HUDEP-2 (cell line): ENCODE measurements around the gene TARM1.
A peak's percentile ranks its signal among the peaks of the same experiment; 100 is the strongest.

Source experiments
- DNase-seq, 76 experiments: peaks; one replicate each; lab custom pipeline; 2025; ENCODE audit not compliant: unreplicated experiment in 76 of 76; lab: John Stamatoyannopoulos, UW

The TARM1 gene

GRCh38 chr19:54035215-54036178, 45.7 kb downstream of the TARM1 start:
- no peak for DNase-seq

DNA sequence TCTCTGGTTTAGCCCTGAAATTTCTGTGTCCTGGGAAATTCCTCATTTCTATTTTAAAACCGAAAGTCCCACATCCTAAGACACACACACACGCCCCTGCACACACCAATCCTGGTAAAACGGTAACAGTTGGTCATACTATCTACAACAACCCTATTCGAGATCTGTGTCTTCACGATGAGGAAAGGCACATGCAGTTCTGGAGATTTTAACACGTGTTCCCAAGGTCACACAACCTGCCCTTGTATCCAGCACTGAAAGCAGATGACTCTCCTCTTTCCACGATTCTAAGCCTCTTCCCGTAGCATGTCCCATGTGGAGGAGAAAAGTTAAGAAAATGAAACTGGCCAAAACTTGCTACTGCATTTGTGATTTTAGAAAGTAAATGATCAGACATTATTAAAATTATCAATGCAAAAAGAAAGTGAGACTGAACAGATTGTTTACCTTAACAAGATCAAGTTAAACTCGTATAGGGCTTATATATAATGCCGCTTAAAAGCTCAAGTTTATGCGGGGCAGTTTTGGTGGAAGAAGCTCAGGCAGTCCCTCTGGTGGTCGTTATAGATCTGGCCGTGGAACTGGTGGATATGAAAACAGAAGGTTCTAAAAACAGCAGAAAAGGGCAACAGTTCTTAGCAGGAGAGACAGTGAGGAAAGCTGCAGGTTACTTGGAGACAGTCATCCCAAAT, 50.1 kb downstream of the TARM1 start:
- DNase-seq: peak in 4 of 76 experiments; percentile 6 to 22 (median 15)

- DNase-seq: peak in 53 of 76 experiments; percentile 4 to 68 (median 39)
Observed at GRCh38 chr19:54029930-54030490, 51.2 kb downstream of the TARM1 start.

DNA sequence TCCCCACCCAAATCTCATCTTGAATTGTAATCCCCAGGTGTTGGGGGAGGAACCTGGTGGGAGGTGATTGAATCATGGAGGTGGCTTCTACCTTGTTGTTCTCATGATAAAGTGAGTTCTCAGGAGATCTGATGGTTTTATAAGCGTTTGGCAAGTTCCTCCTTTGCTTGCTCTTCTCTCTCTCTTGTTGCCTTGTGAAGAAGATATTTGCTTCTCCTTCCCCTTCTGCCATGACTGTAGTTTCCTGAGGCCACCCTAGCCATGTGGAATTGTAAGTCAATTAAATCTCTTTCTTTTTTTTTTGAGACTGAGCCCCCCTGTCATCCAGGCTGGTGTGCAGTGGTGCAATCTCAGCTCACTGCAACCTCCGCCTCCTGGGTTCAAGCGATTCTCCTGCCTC, 51.9 kb downstream of the TARM1 start:
- DNase-seq: no peak

DNA sequence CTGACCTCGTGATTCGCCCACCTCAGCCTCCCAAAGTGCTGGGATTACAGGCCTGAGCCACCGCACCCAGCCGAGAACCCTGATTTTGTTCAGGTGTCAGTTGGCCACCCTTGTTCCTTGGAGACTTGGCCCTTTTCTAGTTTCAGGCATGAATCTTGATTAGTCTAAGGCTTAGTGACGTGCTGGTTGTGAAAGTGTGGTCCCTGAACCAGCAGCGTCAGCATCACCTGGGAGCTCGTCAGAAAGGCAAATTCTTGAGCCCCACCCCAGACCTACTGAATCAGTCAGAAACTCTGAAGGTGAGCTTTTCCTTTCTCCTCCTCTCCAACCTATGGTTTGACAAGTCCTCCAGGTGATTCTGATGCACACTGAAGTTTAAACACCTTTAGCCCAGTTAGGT, 54.5 kb downstream of the TARM1 start:
- no peak for DNase-seq

DNA sequence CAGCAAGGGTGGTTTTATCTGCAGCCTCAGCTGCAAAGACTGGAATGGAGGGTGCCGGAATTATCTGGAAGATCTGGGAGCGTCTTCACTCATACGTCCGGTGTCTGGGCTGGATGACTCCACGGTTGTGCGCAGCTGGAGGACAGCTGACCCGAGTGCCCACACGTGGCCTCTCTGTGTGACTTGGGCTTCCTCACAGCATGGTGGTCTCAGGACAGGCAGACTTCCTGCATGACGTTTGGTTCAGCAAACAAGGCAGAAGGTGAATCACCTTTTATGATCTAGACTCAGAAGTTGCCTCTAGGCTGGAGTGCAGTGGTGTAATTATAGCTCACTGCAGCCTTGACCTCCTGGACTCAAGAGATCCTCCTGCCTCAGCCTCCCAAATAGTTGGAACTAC, 56.5 kb downstream of the TARM1 start:
- DNase-seq: no peak

- DNase-seq: no peak
Observed at GRCh38 chr19:54023191-54023590, 58.0 kb downstream of the TARM1 start.

DNA sequence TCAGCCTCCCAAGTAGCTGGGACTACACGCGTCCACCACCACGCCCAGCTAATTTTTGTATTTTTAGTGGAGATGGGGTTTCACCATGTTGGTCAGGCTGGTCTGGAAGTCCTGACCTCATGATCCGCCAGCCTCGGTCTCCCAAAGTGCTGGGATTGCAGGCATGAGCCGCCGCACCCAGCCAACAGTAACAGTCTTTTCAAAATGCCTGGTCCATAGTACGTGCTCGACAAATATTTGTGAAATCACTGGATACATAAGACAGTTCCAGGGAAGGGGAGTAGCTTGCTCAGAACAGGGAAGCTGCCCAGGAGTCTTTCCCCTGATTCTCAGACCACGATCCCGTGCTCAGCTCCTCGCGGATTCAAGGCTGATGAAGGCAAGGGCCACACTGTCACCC, 59.2 kb downstream of the TARM1 start:
- DNase-seq: no peak

DNA sequence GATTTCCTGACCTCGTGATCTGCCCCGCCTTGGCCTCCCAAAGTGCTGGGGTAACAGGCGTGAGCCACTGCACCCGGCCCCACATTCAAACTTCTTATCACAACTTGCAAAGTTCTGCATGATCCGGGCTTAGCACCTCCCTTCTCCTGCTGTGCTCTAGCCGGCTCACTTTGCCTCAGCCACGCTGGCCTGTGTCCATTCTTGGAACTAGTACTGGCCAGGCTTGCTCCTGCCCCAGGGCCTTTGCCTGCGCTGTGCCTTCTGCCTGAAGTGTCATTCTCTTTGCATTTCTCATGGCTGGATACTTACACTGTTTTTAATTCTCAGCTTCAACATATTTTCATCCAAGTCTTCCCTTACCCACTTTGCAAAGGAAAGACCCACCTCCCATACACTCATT, 59.8 kb downstream of the TARM1 start:
- DNase-seq: no peak
